Colonic mucosa (tissue), 4 donors: ENCODE data around the gene CES3. TPM values are rescaled to one million over a fixed set of nuclear protein-coding genes. Genes with fewer than 3 reads are reported as not detected.
"Not testable (repeated sequence)": the region's sequence is repeated elsewhere in the genome, so short reads cannot be mapped to it uniquely, and the experiment has no call there.

Source experiments
- DNase-seq: peaks from one replicate; pipeline ENCODE4 v3.0.0-alpha.2; 2020
- H3K27ac ChIP-seq: fragments of 200-600 bp; one replicate; pipeline ENCODE4 v1.8.0; 2021
- H3K27me3 ChIP-seq: fragments of 200-600 bp; one replicate; pipeline ENCODE4 v1.8.0; 2021
- H3K36me3 ChIP-seq: fragments of 200-600 bp; one replicate; pipeline ENCODE4 v1.8.0; 2021
- H3K4me1 ChIP-seq: fragments of 200-600 bp; one replicate; pipeline ENCODE4 v1.8.0; 2021; ENCODE audit warnings: mild to moderate bottlenecking
- H3K4me3 ChIP-seq: fragments of 200-600 bp; one replicate; pipeline ENCODE4 v1.8.0; 2021
- H3K9ac ChIP-seq, 2 donors: one replicate each; pipeline ENCODE4 v1.7.0; 2013; ENCODE audit warnings: control low read depth in 2 of 2, low read depth in 2 of 2, low read length in 2 of 2
- H3K9me3 ChIP-seq: fragments of 200-600 bp; one replicate; pipeline ENCODE4 v1.8.0; 2021
- CTCF ChIP-seq: fragments of 200-600 bp; IDR thresholded peaks from one replicate; pipeline ENCODE4 v1.8.0; 2022; ENCODE audit warnings: antibody characterized with exemption, mild to moderate bottlenecking
- intact Hi-C: fragments of 100-400 bp; cut with DNase I; formaldehyde crosslinking; loops from one replicate; pipeline ENCODE4 v1.14.1; 2022
- total RNA-seq, 2 donors: library from RNA; stranded (reverse); fragmentation: NEBNext Ultra II Directional in 1 of 2; extraction: Animal tissue kit (Norgen Biotek cat#: 25700) in 1 of 2; gene quantifications; one replicate each; pipeline ENCODE4 v1.2.1, GENCODE V29; 2021
- donor health status: healthy.
- donor health status: DM: no; HTN: no; CAD: no.
- donor health status: DM: no; HTN: no; CAD: no.

CES3 gene
- total RNA-seq, 2 donors from 2014 or later, result 136 to 169 TPM

GRCh38 chr16:66943426-66944053 lies 17.5 kb upstream of the CES3 start:
- intact Hi-C loops, result no loop called here
- no peak overlapping the region for H3K4me3 ChIP-seq
- H3K36me3 ChIP-seq, result peaks cover 30% of the 10 kb centered on the region
- H3K9me3 ChIP-seq, result no peaks in the 10 kb centered on the region
- DNase-seq, result no peak
- TF ChIP-seq CTCF, result no peak
- H3K27ac ChIP-seq, result no peak overlapping the region
- H3K27me3 ChIP-seq, result no peaks in the 10 kb centered on the region
- H3K4me1 ChIP-seq, result no peaks in the 10 kb centered on the region
- H3K9ac ChIP-seq, result no peak overlapping the region

GRCh38 chr16:66944054-66944441 lies 17.0 kb upstream of the CES3 start:
- no peak overlapping the region for H3K4me3 ChIP-seq
- peaks cover 30% of the 10 kb centered on the region for H3K36me3 ChIP-seq
- no peak overlapping the region for H3K27ac ChIP-seq
- H3K9ac ChIP-seq, result no peak overlapping the region
- DNase-seq, result no peak
- no peaks in the 10 kb centered on the region for H3K27me3 ChIP-seq
- no peaks in the 10 kb centered on the region for H3K9me3 ChIP-seq
- intact Hi-C loops, result no loop called here
- H3K4me1 ChIP-seq, result no peaks in the 10 kb centered on the region
- TF ChIP-seq CTCF, result no peak

GRCh38 chr16:66944971-66945370 lies 16.1 kb upstream of the CES3 start:
- intact Hi-C loops, H3K27ac ChIP-seq, DNase-seq: not testable (repeated sequence)

GRCh38 chr16:66945939-66946338 lies 15.1 kb upstream of the CES3 start:
- H3K27me3 ChIP-seq, result no peaks in the 10 kb centered on the region
- no peaks in the 10 kb centered on the region for H3K9me3 ChIP-seq
- no peak for TF ChIP-seq CTCF
- no peaks in the 10 kb centered on the region for H3K4me1 ChIP-seq
- no peak overlapping the region for H3K4me3 ChIP-seq
- peaks cover 20% of the 10 kb centered on the region for H3K36me3 ChIP-seq
- no peak overlapping the region for H3K9ac ChIP-seq
- DNase-seq, result no peak
- intact Hi-C loops, result no loop called here
- no peak overlapping the region for H3K27ac ChIP-seq

More at GRCh38 chr16:66944971-66945370, 16.1 kb upstream of the CES3 start:
- H3K4me3 ChIP-seq, H3K9ac ChIP-seq, H3K27me3 ChIP-seq, H3K9me3 ChIP-seq, H3K4me1 ChIP-seq: not testable (repeated sequence)
- H3K36me3 ChIP-seq, result peaks cover 30% of the 10 kb centered on the region

- intact Hi-C loops, result no loop called here
- H3K4me3 ChIP-seq, result no peak overlapping the region
- H3K36me3 ChIP-seq, result peaks cover 17% of the 10 kb centered on the region
- no peak overlapping the region for H3K27ac ChIP-seq
- peak overlapping the region in 1 of 2 donors; percentile 6 for H3K9ac ChIP-seq
- H3K4me1 ChIP-seq, result no peaks in the 10 kb centered on the region
- no peak for DNase-seq
- no peaks in the 10 kb centered on the region for H3K9me3 ChIP-seq
- no peak for TF ChIP-seq CTCF
- H3K27me3 ChIP-seq, result no peaks in the 10 kb centered on the region
Measured at GRCh38 chr16:66946541-66946940, 14.5 kb upstream of the CES3 start.

- Histone ChIP-seq H3K27me3 (no peaks in the 10 kb centered on the region), H3K4me3 (no peak overlapping the region), H3K4me1 (no peaks in the 10 kb centered on the region), H3K27ac (no peak overlapping the region), H3K36me3 (peaks cover 16% of the 10 kb centered on the region), H3K9ac (peak overlapping the region in 1 of 2 donors; percentile 6), H3K9me3 (no peaks in the 10 kb centered on the region)
- DNase-seq, result no peak
- no peak for TF ChIP-seq CTCF
- intact Hi-C loops, result no loop called here
Measured at GRCh38 chr16:66946974-66947301, 14.1 kb upstream of the CES3 start.
